HG03280 (cell line): ENCODE results near the gene MS4A1.
"Not testable (repeated sequence)": the region's sequence is repeated elsewhere in the genome, so short reads cannot be mapped to it uniquely, and the experiment has no call there.

Experiments
- ATAC-seq: cut with Tn5 transposase; IDR thresholded peaks from one replicate; pipeline ENCODE4 v1.9.1; 2021; ENCODE audit warnings: mild to moderate bottlenecking, moderate library complexity; ENCODE audit not compliant: unreplicated experiment

The MS4A1 gene

DNA sequence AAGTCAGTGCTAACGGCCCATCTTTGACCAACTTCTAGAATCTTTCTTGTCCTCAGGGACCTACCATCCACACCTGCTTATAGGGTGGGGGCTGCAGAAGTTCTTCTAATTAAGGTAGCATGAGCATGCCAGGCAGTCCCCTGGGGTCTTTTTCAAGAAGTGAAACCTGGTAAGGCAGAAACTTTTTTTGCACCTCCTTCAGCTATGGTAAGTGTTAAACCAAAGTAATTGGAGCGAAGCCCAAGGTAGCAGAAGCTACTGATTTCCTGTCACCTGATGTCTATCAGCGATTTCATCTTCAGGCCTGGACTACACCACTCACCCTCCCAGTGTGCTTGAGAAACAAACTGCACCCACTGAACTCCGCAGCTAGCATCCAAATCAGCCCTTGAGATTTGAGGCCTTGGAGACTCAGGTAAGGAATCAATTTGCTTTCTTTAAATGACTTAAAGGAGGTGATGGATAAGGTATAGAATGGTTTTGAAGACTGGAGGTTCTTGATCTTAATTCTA lies at the start of gene MS4A1:
TSS of gene MS4A1 (plus strand) at position 317 of the 512 bp plus-strand sequence. CDS start 6,528 bp downstream, outside the sequence.
- ATAC-seq = peak; percentile 56

DNA sequence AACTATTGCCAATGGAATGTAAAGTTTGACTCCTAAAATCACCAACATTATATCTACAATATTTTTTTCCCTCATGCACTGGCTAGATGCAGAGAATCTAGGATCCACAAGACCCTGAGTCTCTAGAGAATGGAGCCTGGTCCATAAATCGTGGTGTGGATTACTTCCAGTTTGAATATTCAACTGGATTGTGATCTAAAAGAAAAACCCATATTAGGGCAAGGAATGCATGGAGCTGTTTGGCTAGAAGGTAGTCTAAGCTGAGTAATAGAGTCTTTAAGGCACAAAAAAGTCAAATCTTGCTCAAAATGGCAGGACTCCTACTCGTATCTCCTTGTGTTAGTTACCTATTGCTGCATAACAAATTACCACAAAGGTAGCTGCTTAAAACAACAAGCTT lies 35.6 kb upstream of the MS4A1 start:
- no peak for ATAC-seq

DNA sequence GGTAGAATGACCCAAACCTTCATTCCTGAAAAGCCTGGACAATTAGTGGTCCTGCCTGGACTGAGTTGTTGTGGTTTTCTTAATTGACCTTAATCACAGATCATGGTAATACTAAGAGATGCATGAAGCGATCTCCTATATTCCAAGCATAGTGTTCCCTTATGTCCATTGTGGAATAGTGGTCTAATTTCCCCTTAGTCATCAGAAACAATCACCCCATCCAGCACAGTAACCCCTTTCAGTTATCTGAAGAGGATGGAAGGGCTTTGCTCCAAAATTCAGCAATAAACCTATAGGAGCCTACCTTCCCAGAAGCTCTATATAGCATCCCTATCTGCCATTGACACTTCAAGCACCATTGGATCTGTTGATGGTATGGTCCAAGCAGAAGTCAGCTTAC lies 33.0 kb upstream of the MS4A1 start:
- ATAC-seq = no peak

DNA sequence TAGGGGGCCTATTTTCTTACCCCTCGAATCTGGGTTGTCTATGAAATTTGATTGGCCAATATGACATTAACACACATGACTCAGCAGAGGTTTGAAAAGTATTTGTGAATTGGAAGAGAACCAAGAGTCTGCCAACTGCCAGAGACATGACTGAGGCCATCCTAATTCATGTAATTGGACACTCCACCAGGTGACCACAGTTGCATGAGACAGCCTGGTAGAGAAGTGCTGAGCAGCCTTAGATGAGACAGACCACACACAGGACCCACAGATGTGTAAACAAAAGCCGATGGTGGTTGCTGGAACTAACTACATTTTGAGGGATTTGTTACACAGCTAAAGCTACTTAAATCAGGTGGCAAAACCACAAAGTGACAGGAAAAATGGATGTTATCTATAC lies 27.1 kb upstream of the MS4A1 start:
- no peak for ATAC-seq

DNA sequence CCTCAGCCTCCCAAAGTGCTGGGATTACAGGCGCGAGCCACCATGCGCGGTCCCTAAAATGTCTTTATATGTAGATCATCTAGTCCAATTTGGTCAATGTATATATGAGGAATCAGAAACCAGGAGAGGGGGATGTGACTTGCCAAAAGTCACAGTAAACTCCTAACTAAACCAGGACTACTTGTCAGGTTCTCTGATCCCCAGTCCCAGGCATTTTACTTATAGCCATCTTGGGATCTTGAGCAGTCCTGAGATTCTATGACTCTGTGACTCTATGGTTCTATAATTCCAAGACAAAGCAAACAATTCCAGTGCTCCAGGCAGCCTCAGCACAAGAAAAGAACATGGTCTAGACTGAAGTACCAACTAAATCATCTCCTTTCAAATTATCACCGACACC lies 26.4 kb upstream of the MS4A1 start, which contains the start of gene MS4A5:
TSS of gene MS4A5 (plus strand) at position 301 of the 400 bp plus-strand sequence. CDS start 103 bp downstream, outside the sequence.
- ATAC-seq = no peak

DNA sequence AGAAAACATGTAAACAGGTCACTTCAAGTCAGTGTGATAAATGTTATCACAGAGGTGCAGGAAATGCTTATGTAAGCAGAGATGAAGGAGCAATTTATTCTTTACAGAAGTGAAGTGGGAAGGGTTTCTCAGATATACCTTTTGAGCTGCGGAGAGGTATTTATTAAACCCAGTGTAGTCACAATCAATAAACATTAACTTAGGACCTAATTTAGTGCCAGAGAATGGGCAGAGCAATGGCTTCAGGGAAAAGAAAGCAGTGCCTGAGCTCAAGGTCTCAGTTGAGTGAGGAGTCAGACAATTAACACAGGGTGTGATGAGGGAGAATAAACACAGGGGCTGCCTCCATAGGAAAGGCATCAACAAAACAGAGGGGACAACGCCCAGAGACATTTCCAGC lies 24.4 kb upstream of the MS4A1 start:
- no peak for ATAC-seq

DNA sequence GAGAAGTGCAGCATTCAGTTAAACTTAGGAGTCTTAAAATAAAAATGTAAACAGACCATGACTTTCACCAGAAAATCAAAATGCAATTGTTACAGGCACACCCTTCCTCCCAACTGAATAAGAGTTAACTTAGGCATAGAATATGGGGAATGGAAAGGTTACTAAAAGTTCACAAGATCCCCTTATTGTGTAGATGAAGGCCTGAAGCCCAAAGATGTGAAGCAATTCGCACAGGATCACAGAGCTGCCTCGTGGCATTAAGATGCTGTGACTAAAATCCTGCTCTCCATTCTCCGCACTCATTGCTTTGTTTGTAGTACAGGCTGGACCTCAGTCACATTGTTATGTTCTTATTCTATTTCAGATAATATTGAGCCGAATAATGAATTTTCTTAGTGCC lies 22.2 kb upstream of the MS4A1 start:
- ATAC-seq = no peak

DNA sequence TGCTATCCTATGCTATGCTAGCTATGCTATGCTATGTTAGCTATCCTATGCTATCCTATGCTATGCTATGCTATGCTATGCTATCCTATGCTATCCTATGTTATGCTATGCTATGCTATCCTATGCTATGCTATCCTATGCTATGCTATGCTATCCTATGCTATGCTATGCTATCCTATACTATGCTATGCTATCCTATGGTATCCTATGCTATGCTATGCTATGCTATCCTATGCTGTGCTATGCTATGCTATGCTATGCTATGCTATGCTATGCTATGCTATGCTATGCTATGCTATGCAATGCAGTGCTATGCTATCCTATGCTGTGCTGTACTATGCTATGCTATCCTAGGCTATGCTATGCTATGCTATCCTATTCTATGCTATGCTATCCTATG lies 8.6 kb upstream of the MS4A1 start:
- no peak for ATAC-seq

DNA sequence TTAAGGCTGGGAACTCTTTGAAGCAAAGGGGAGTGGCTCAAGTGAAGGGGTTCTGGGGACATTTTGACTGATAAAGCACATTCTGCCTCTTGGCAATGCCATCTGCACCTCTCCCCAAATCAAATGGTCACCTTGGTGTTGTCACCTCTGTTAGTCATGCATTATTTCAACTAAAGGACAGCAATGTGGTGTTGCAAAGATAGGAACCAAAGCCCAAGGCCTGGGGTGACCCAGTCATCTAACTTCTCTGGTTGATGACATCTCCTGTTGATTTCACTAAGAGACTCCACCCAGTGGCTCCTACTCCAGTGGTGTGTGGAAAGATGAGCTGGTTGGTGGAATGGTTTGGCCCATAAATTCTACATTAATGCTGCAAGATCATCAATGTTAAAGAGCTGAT lies 7.8 kb upstream of the MS4A1 start:
- ATAC-seq = no peak

DNA sequence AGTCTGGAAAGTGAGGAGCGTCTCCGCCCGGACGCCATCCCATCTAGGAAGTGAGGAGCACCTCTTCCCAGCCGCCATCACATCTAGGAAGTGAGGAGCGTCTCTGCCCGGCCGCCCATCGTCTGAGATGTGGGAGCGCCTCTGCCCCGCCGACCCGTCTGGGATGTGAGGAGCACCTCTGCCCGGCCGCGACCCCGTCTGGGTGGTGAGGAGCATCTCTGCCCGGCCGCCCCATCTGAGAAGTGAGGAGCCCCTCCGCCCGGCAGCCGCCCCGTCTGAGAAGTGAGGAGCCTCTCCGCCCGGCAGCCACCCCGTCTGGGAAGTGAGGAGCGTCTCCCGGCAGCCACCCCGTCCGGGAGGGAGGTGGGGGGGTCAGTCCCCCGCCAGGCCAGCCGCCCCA lies 4.5 kb upstream of the MS4A1 start:
- ATAC-seq = not testable (repeated sequence)

DNA sequence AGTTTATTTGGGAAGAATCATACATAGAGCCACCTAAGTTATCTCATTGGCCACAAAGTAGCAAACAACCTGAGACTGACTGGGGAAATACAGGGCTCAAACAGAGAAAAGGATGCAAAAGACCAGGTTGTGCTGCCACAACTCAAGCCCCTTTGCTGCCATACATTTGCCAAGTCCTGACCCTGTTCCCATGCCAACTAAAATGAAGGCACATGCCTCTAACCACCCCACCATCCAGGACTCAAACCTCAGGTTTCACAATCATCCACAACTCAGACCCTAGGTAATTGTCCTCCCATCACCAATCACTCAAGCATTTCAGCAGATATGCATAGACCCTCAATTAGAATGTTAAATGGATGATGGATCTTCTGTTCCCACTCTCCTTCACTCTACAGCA lies 1.4 kb upstream of the MS4A1 start:
- ATAC-seq = no peak

DNA sequence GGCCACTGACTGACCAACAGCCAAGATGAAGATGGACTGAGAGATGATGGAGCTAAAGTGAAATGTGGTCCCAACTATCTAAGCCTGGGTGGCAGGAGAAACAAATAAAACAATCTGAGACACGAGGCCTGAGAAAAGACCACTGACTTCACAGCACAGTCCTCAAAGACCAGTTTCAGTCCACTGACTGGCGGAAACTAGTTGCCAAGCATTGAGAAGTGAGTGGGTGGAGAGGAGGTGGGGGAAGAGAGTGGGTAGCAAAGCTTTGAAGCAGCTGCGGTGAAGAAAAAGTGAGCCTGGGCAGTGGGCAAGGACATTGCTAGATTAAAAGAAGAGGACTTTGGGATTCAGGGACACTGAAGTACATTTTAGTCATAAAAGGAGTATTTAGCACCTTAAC lies 1.9 kb downstream of the MS4A1 start:
- peak; percentile 51 for ATAC-seq

DNA sequence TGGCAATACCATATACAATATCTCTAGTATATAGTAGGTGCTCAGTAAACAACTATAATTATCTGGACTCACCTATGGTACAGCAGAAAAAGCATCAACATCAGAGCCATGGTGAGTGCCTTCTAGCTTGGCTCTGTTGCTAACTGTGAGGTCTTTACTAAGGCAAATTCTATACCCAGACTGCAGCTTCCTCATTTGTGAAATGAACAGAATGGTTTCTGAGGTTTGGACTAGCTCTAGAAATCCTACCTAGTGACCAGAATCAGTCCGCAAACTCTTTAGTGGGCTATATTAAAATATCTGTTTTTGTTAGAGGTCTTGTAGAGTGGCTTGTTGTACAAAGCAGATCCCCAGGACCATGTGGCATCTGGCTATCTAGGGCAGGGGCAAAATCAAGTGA lies 3.7 kb downstream of the MS4A1 start:
- ATAC-seq = no peak

DNA sequence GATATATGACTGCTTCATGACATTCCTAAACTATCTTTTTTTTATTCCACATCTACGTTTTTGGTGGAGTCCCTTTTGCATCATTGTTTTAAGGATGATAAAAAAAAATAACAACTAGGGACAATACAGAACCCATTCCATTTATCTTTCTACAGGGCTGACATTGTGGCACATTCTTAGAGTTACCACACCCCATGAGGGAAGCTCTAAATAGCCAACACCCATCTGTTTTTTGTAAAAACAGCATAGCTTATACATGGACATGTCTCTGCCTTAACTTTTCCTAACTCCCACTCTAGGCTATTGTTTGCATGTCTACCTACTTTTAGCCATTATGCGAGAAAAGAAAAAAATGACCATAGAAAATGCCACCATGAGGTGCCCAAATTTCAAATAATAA lies 13.2 kb downstream of the MS4A1 start:
- no peak for ATAC-seq

DNA sequence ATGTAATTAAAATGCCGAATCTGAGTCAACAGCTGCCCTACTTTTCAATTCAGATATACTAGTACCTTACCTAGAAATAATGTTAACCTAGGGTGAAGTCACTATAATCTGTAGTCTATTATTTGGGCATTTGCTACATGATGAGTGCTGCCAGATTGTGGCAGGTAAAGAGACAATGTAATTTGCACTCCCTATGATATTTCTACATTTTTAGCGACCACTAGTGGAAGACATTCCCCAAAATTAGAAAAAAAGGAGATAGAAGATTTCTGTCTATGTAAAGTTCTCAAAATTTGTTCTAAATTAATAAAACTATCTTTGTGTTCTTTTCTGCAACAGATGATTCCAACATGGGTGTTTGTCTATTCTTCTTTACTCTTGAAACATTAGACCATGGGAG lies 14.1 kb downstream of the MS4A1 start:
- no peak for ATAC-seq

DNA sequence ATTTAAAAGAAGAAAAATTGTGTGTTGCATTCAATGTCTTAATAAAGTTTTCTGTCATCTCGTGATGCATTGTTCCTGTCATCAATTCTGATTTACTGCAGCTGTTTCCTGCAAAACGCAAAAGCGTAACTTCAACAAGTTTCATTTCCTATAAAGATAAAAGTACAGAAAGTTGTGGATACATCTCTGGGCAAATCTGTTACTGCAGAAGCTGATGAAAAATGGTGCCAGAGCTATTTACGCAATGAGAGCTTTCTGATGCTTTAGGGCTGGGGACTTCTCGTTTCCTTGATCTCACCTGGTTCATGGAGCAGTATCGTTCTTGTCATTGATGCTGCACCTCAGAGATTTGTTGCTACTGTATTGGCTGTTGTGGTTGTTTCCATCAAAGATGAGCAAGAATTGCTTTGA lies 21.4 kb downstream of the MS4A1 start:
- ATAC-seq = no peak

DNA sequence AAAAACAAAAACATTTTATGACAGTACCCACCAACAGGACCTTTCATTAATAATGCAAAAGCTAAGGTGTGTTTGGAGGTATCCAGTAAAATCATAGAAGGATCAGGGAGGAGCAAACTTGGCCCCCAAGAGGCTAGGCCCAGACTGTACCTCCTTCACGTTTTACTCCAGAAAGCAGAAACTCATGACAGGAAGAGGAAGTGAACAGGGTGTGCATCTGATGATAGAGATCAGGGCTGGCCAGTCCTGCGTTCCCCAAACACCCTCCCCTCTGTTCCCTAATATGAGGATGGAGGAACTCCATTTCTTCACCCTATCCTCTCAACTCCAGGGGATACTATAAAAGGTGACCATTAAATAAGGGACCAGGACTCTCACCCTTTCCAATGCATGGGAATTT lies 26.7 kb downstream of the MS4A1 start:
- no peak for ATAC-seq

DNA sequence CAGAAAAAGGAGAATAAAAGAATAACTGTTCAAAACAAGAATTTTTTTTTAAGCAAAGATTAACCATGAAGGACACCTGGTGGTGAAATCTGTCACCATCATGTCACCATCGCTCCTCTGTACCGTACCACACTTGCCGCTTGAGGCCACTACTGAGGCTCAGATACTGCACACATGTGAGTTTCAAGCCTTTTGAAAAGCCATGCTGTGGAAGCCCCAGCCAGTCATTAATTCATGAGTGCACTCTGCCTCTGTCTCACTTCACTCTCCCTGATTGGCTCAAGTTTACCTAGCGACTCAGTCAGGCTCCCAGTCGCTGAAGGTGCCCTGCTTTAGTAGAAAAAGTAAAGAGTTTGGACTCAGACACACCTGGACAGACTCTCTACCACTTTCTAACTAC lies 30.3 kb downstream of the MS4A1 start:
- peak; percentile 100 for ATAC-seq

DNA sequence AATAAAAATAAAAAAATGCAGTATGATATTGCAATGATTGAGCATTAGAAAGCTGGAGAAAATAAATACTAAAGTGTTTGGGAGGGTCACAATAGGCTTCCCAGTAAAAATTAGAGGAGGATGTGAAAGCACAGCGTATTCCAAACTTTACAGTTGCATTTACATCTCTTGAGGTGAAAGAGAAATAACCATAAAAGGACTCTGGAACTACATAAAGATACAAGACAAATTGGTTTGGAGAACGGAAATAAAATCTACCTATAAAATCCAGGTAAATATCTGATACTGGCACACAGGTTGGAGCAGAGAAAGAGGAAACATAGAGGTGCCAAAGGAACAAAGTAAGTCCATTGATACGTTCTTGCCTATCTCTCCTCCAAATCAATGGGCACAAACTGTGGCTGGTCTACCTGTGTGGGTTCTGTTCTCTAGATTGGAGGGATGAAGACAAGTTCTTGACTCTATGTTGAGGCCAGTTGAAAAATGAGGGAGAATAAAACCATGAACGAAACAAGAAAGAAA lies 36.9 kb downstream of the MS4A1 start, which contains the start of gene MS4A12:
TSS of gene MS4A12 (plus strand) at position 291 of the 522 bp plus-strand sequence. CDS start 4,541 bp downstream, outside the sequence.
- ATAC-seq = no peak

DNA sequence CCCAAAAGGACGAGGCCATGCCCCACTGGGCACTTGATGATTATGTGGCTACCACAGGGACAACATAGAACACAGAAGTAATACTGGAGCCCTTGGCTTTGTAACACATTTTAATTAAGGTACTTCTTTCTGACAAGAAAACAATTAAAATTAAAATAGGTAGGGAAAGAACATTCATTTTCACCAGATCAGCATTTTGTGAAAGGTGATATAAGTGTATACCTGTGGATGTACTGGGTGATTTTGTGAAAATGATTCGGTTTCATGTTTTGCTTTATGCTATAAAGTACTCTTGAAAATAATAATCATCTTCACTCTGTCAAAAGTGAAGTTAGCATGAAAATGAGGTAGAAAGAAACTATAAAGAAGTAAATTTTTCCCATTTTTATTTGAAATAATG lies 37.8 kb downstream of the MS4A1 start:
- ATAC-seq = no peak

DNA sequence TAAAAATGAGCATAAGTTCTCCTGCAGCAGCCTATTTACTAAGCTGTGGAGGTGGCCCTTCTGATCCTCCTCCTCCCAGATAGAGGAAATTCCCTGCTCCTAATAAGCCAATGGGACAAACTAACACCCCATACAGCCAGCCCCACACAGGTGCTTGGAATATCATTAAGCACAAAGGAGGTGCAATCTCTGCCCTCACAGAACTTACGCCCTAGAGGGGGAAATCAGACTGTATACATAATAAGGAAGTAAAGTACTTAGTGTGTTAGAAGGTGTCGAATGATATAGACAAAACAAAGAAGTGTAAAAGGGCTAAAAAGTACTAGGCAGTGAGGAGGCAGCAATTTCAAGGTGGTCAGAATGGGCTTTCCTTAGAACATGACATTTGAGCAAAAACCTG lies 42.8 kb downstream of the MS4A1 start:
- no peak for ATAC-seq

DNA sequence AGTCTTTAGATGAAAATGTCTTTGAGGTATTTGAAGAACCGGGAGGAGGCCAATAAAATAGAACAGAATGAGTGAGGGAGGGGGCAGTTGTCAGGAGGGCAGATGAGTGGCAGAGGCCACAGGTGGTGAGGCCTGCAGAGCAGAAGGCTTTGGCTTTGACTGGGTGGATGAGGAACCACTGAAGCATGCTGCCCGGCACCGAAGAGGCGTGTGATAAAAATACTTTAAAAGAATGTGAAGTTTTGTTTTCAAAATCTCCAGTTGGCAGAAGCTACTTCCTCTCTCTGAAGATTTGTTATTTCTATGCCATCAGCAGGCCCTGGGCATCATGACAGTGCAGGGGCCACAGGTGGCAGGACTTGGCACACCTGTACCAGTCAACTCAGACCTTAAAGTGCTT lies 43.2 kb downstream of the MS4A1 start:
- no peak for ATAC-seq

DNA sequence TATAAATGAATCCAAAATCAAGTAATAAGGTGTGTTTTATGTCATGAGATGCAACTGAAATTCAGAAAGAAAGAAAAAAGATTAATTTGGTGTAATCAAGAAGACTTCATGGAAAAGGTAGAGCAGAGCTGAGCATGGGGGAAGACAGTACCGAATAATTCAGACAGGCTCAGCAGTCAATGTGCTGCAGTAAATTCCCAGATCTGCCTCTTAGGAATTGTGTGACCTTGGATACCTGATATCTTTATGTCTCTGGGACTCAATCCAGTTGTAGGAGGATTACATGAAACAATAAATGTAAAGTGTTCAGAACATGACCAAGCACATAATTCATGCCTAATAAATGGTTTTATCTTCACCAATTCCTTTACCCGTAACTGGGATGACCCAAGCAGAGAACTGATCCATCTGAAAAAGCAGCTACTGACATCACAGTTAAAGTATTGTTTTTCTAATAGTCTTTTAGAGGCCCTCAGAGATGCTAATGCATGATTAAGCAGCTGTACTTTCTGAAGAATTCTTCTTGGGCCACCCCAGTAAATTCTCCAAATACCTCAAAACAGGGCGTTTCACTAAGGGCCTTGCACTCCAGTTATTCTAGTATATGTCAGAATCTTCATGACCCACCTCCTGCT lies 44.7 kb downstream of the MS4A1 start:
- no peak for ATAC-seq
